Smooth muscle cell (in vitro differentiated cells): Measurements from ENCODE around the gene USF2. TPM values are rescaled to one million over a fixed set of nuclear protein-coding genes. Genes with fewer than 3 reads are reported as not detected.

Experiments
- DNase-seq: peaks from one replicate; lab custom pipeline; 2025; ENCODE audit not compliant: unreplicated experiment; lab: John Stamatoyannopoulos, UW
- H2AFZ ChIP-seq: fragments of 200-600 bp; sonication (generic); 2 replicates; pipeline ENCODE4 v1.6.0; 2016; ENCODE audit warnings: antibody characterized with exemption, low read depth, mild to moderate bottlenecking
- H3F3A ChIP-seq: fragments of 200-600 bp; sonication (generic); 2 replicates; pipeline ENCODE4 v1.6.0; 2017; ENCODE audit warnings: antibody characterized with exemption, low read depth
- H3K27ac ChIP-seq: fragments of 200-600 bp; sonication (generic); 2 replicates; pipeline ENCODE4 v1.5.1; 2016; ENCODE audit warnings: low read depth, mild to moderate bottlenecking
- H3K27me3 ChIP-seq: fragments of 200-600 bp; sonication (generic); 2 replicates; pipeline ENCODE4 v1.6.1; 2016; ENCODE audit warnings: low read depth, mild to moderate bottlenecking
- H3K36me3 ChIP-seq: fragments of 200-600 bp; sonication (generic); 2 replicates; pipeline ENCODE4 v1.5.1; 2016; ENCODE audit warnings: low read depth
- H3K4me1 ChIP-seq: fragments of 200-600 bp; sonication (generic); 2 replicates; pipeline ENCODE4 v1.5.1; 2016; ENCODE audit warnings: low read depth
- H3K4me2 ChIP-seq: fragments of 200-600 bp; sonication (generic); 2 replicates; pipeline ENCODE4 v1.6.0; 2016; ENCODE audit warnings: mild to moderate bottlenecking
- H3K4me3 ChIP-seq: fragments of 200-600 bp; sonication (generic); 2 replicates; pipeline ENCODE4 v1.5.1; 2016; ENCODE audit warnings: mild to moderate bottlenecking
- H3K79me2 ChIP-seq: fragments of 200-600 bp; sonication (generic); 2 replicates; pipeline ENCODE4 v1.6.0; 2016; ENCODE audit warnings: low read depth, mild to moderate bottlenecking
- H3K9ac ChIP-seq: fragments of 200-600 bp; sonication (generic); 2 replicates; pipeline ENCODE4 v1.6.0; 2016; ENCODE audit warnings: low read depth
- H3K9me3 ChIP-seq: fragments of 200-600 bp; sonication (generic); replicated peaks from 2 replicates; pipeline ENCODE4 v1.5.1; 2016; ENCODE audit warnings: low read depth
- H4K20me1 ChIP-seq: fragments of 200-600 bp; sonication (generic); 2 replicates; pipeline ENCODE4 v1.6.0; 2016; ENCODE audit warnings: low read depth
- WGBS: methylation state at CpG from one replicate; pipeline ENCODE4 v1.1.7; 2016; ENCODE audit warnings: low lambda C conversion rate; 5-methylcytosine and 5-hydroxymethylcytosine counted together
- polyA plus RNA-seq: library from polyadenylated mRNA; unstranded; fragments of >200 nt; fragmentation: Nextera tagmentation; extraction: Ambion mirVana; gene quantifications from 2 replicates; pipeline ENCODE4 v1.2.1, GENCODE V29; 2016
- total RNA-seq: library from RNA; depleted of rRNA; stranded (reverse); fragments of >200 nt; gene quantifications from 2 replicates; pipeline ENCODE4 v1.2.3, GENCODE V29; 2014
- TF ChIP-seq, protein P1 (sequence below): fragments of 200-600 bp; sonication (generic); IDR thresholded peaks from 2 replicates; pipeline ENCODE4 v1.5.1; 2017; ENCODE audit warnings: borderline replicate concordance, mild to moderate bottlenecking, antibody characterized with exemption; ENCODE audit not compliant: insufficient read depth, poor library complexity, severe bottlenecking

The USF2 gene
- total and polyA plus RNA-seq, 2 experiments from 2014 or later = 20.0 to 34.4 TPM

DNA sequence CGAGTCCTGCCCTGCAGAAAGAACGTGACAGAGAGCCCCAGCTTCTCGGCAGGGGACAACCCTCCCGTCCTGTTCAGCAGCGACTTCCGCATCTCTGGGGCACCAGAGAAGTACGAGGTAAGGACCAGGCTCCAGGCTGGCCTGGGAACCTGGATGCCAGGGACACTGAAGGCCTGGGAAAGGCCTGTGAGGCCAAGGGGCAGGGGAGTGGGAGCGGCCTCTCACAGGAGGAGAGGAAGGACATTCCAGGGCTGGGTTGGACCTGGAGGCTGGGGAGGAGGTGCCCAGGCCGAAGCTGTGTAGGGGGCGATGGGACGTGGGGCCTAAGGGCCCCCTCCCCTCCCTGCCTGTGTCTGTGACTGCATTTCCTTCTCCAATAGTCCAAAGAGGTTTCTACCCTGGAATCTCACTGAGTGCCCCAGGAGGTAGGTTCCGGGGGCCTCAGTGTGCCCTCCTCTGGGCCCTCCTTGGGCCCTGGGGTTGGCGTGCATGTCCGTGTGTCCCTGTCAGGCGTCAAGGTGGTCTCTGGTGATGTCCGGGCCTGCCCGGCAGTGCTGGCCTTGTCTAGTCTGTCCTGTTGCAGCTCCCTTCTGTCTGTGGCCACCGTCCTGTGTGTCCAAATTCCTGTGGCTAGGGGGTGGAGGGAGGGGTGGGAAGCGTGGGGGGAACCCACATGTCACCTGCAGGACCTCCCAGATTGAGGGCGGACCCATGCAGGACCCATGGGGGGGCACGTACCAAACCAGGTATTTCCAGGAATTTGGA, 43.3 kb downstream of the USF2 start:
- no peak overlapping the region for H2AFZ ChIP-seq
- H3K36me3 ChIP-seq = no peaks in the 10 kb centered on the region

DNA sequence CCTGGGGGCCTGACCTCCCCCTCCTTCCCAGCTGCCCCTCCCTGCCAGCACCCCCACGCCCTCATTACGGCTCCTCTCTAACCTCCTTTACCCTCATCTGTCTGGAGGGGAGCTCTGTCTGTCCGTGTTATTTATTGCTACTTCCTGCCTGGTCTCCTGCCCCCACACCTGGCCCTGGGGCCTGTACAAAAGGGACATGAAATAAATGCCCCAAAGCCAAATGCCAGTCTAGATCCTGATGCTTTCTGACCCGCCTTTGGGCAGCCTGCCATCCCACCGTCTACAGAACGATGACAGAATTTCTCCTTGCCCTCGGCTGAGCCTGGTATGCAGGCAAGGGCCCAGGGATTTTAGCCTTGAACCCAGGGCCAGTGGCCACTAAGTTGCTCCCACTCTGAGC, 44.8 kb downstream of the USF2 start:
- TF ChIP-seq, protein P1, sequence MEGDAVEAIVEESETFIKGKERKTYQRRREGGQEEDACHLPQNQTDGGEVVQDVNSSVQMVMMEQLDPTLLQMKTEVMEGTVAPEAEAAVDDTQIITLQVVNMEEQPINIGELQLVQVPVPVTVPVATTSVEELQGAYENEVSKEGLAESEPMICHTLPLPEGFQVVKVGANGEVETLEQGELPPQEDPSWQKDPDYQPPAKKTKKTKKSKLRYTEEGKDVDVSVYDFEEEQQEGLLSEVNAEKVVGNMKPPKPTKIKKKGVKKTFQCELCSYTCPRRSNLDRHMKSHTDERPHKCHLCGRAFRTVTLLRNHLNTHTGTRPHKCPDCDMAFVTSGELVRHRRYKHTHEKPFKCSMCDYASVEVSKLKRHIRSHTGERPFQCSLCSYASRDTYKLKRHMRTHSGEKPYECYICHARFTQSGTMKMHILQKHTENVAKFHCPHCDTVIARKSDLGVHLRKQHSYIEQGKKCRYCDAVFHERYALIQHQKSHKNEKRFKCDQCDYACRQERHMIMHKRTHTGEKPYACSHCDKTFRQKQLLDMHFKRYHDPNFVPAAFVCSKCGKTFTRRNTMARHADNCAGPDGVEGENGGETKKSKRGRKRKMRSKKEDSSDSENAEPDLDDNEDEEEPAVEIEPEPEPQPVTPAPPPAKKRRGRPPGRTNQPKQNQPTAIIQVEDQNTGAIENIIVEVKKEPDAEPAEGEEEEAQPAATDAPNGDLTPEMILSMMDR = no peak
- Histone ChIP-seq H3K4me3 (no peak overlapping the region), H3K27ac (no peak overlapping the region), H3K36me3 (no peaks in the 10 kb centered on the region), H3K4me1 (no peaks in the 10 kb centered on the region), H3K9ac (no peak overlapping the region), H3K4me2 (no peak overlapping the region), H3K9me3 (no peaks in the 10 kb centered on the region), H4K20me1 (no peaks in the 10 kb centered on the region), H3F3A (no peaks in the 10 kb centered on the region), H2AFZ (no peak overlapping the region), H3K79me2 (no peaks in the 10 kb centered on the region), H3K27me3 (no peaks in the 10 kb centered on the region)
- 85% methylated on average over 7 of the region's 7 CpGs for WGBS
- DNase-seq = no peak

More for the DNA sequence above, 43.3 kb downstream of the USF2 start:
- 83% methylated on average over 17 of the region's 21 CpGs for WGBS
- no peaks in the 10 kb centered on the region for H3K27me3 ChIP-seq
- no peaks in the 10 kb centered on the region for H3K79me2 ChIP-seq
- no peaks in the 10 kb centered on the region for H4K20me1 ChIP-seq
- no peak overlapping the region for H3K4me2 ChIP-seq
- TF ChIP-seq, protein P1 = no peak
- no peak for DNase-seq
- H3F3A ChIP-seq = no peaks in the 10 kb centered on the region
- H3K4me3 ChIP-seq = no peak overlapping the region
- H3K9me3 ChIP-seq = no peaks in the 10 kb centered on the region
- H3K27ac ChIP-seq = no peak overlapping the region
- H3K9ac ChIP-seq = no peak overlapping the region
- H3K4me1 ChIP-seq = no peaks in the 10 kb centered on the region

DNA sequence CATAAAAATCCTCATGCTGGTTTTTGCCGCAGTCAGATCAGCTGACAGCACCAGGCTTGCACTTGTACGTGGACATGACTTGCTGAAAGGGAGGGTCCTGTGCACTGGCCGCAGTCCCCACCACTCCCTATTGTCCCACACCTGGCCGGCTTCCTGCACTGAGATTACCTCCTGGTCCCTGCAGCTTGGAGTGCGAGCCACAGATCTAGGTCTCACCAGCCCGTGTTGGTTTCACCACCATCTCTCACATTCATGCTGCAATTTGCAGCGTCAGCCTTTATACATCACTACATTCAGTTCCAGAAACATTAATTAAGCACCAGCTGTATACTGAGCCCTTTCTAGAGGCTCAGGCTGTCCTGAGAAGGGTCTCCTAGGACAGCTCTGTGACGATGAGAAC, 45.3 kb downstream of the USF2 start:
- no peak overlapping the region for H3K9ac ChIP-seq
- H3F3A ChIP-seq = no peaks in the 10 kb centered on the region
- H3K27ac ChIP-seq = no peak overlapping the region
- no peaks in the 10 kb centered on the region for H3K9me3 ChIP-seq
- no peaks in the 10 kb centered on the region for H3K27me3 ChIP-seq
- no peaks in the 10 kb centered on the region for H3K4me1 ChIP-seq
- no peak overlapping the region for H2AFZ ChIP-seq
- H4K20me1 ChIP-seq = no peaks in the 10 kb centered on the region
- WGBS = 94% methylated on average over 8 of the region's 8 CpGs
- no peaks in the 10 kb centered on the region for H3K79me2 ChIP-seq
- H3K4me3 ChIP-seq = no peak overlapping the region
- H3K36me3 ChIP-seq = no peaks in the 10 kb centered on the region
- H3K4me2 ChIP-seq = no peak overlapping the region
- no peak for DNase-seq
- TF ChIP-seq, protein P1 = no peak
